ENCODE results near the gene ZSWIM7. TPM values are rescaled to one million over a fixed set of nuclear protein-coding genes. Genes with fewer than 3 reads are reported as not detected.
"Not testable (repeated sequence)": the region's sequence is repeated elsewhere in the genome, so short reads cannot be mapped to it uniquely, and the experiment has no call there.

Gene ZSWIM7
- total RNA-seq, 2 donors from 2014 or later, result 14.5 to 20.9 TPM

DNA sequence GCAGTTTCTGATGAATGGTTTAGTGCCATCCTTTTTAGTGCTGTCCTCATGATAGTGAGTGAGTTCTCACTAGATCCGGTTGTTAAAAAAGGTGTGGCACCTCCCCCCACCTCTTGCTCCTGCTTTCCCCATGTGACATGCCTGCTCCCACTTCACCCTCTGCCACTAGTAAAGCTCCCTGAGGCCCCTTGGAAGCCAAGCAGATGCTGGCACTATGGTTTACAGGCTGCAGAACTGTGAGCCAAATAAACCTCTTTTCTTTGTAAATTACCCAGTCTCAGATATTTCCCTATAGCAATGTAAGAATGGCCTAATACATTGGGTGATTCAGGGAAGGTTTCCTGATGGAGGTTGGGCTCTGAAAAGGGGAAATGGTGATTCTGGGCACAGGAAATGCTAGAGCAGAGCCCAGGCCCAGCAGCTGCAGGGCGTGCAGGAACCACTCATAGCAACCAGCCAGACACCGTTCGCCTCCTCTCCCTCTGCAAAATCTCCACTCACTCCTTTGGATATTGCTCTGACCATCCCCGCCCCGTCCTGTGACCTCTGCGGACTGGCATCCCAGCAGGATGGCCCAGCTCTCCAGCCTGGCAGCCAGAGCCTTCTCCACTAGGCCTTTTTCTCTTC is 57.2 kb downstream of the ZSWIM7 start:
- H3K36me3 ChIP-seq, result no peaks in the 10 kb centered on the region
- peaks cover 0 to 26% of the 10 kb centered on the region in 2 donors for H3K4me1 ChIP-seq
- no peak overlapping the region for H3K27ac ChIP-seq
- no peak overlapping the region for H3K4me3 ChIP-seq
- TF ChIP-seq, protein P1, sequence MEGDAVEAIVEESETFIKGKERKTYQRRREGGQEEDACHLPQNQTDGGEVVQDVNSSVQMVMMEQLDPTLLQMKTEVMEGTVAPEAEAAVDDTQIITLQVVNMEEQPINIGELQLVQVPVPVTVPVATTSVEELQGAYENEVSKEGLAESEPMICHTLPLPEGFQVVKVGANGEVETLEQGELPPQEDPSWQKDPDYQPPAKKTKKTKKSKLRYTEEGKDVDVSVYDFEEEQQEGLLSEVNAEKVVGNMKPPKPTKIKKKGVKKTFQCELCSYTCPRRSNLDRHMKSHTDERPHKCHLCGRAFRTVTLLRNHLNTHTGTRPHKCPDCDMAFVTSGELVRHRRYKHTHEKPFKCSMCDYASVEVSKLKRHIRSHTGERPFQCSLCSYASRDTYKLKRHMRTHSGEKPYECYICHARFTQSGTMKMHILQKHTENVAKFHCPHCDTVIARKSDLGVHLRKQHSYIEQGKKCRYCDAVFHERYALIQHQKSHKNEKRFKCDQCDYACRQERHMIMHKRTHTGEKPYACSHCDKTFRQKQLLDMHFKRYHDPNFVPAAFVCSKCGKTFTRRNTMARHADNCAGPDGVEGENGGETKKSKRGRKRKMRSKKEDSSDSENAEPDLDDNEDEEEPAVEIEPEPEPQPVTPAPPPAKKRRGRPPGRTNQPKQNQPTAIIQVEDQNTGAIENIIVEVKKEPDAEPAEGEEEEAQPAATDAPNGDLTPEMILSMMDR (IDR thresholded peaks at IDR 0.05), result no peak
- H3K9me3 ChIP-seq, result no peaks in the 10 kb centered on the region
- no peaks in the 10 kb centered on the region for H3K27me3 ChIP-seq
- DNase-seq (ENCODE audit: low spot score), result no peak

DNA sequence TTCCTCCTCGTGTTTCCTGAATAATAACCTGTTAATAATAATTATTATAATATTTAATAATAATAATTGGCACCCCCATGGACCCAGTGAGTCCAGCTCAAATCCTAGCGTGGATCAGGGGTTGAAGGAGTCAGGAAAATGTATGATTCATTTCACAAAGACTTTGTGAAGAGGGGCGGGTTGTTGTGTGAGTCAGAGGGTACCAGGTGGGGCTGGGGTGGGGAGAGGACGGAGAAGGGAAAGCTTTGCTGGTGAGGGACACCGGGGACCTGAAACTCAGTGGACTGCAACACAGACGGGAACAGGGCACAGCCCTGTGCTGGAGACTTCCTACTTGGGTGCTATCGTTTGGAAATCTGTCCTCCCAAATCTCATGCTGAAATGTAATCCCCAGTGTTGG is 57.7 kb downstream of the ZSWIM7 start:
- DNase-seq (ENCODE audit: low spot score), result no peak
- Histone ChIP-seq H3K4me3 (no peak overlapping the region), H3K27me3 (no peaks in the 10 kb centered on the region), H3K9me3 (no peaks in the 10 kb centered on the region), H3K4me1 (peaks cover 0 to 24% of the 10 kb centered on the region in 2 donors), H3K27ac (no peak overlapping the region), H3K36me3 (no peaks in the 10 kb centered on the region)
- TF ChIP-seq, protein P1 (IDR thresholded peaks at IDR 0.05), result no peak

DNA sequence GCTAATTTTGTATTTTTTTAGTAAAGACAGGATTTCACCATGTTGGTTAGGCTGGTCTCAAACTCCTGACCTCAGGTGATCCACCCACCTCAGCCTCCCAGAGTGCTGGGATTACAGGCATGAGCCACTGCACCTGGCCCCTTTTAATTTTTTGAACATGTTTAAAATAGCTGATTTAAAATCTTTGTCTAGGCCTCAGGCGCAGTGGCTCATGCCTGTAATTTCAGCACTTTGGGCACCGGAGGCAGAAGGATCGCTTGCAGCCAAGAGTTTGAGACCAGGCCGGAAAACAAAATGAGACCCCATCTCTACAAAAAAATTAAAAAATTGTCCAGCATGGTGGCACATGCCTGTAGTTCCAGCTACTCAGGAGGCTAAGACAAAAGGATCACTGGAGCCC is 63.0 kb downstream of the ZSWIM7 start:
- not testable (repeated sequence) for H3K4me1 ChIP-seq; DNase-seq (ENCODE audit: low spot score); H3K9me3 ChIP-seq; H3K27ac ChIP-seq; H3K4me3 ChIP-seq; H3K27me3 ChIP-seq; H3K36me3 ChIP-seq

DNA sequence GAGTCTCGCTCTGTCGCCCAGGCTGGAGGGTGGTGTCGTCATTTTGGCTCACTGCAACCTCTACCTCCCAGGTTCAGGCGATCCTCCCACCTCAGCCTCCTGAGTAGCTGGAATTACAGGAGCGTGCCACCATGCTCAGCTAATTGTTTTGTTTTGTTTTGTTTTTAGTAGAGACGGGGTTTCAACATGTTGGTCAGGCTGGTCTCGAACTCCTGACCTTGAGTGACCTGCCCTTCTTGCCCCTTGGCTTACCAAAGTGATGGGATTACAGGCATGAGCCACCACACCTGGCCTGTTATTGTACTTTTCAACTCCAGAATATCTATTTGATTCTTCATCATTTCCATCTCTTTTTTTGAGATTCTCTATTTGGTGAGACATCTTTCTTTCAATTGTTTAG is 63.6 kb downstream of the ZSWIM7 start:
- Histone ChIP-seq H3K4me3 (no peak overlapping the region), H3K4me1 (no peaks in the 10 kb centered on the region), H3K36me3 (no peaks in the 10 kb centered on the region), H3K27me3 (no peaks in the 10 kb centered on the region), H3K27ac (no peak overlapping the region), H3K9me3 (no peaks in the 10 kb centered on the region)
- no peak for DNase-seq (ENCODE audit: low spot score)
- TF ChIP-seq, protein P1 (IDR thresholded peaks at IDR 0.05), result no peak

DNA sequence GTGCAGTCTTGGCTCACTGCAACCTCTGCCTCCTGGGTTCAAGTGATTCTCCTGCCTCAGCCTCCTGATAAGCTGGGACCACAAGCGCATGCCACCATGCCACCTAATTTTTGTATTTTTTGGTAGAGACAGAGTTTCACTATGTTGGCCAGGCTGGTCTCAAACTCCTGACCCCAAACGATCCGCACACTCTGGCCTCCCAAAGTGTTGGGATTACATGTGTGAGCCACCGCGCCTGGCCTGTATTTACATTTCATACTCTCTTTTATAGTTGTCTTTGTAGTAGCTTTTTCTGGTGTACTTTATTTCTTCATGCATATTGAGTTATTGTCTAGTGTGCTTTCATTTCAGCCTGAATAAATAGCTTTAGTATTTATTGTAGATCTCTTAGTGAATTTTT is 64.6 kb downstream of the ZSWIM7 start:
- no peak overlapping the region for H3K27ac ChIP-seq
- H3K4me1 ChIP-seq, result no peaks in the 10 kb centered on the region
- no peak overlapping the region for H3K4me3 ChIP-seq
- no peak for DNase-seq (ENCODE audit: low spot score)
- H3K27me3 ChIP-seq, result no peaks in the 10 kb centered on the region
- H3K36me3 ChIP-seq, result no peaks in the 10 kb centered on the region
- TF ChIP-seq, protein P1 (IDR thresholded peaks at IDR 0.05), result no peak
- H3K9me3 ChIP-seq, result no peaks in the 10 kb centered on the region

DNA sequence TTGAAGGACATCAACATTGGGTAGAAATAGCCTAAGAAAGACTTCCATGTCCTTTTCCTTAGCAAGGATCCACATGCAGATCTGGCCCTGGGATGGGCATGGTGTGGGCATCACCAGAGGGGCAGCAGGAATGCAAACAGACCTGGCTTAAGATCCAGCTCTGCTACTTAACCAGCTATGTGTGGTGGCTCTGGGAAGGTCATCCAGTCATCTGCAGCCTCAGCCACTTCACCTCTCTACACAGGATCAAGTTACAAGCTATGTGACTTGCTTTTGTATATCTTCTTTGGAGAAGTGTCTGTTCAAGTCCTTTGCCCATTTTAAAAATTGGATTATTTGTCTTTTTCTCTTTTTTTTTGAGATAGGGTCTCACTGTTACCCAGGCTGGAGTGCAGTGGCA is 68.1 kb downstream of the ZSWIM7 start:
- Histone ChIP-seq H3K4me3 (no peak overlapping the region), H3K36me3 (no peaks in the 10 kb centered on the region), H3K4me1 (no peaks in the 10 kb centered on the region), H3K27me3 (no peaks in the 10 kb centered on the region), H3K9me3 (no peaks in the 10 kb centered on the region), H3K27ac (no peak overlapping the region)
- TF ChIP-seq, protein P1 (IDR thresholded peaks at IDR 0.05), result no peak
- no peak for DNase-seq (ENCODE audit: low spot score)

All from right atrium auricular region (tissue), 2 donors.